CD4-positive, alpha-beta T cell treated with Interleukin-17A for 4 hours (primary cell): ENCODE measurements around the gene MRTFB.

Experiments used
- DNase-seq: peaks from one replicate; pipeline ENCODE4 v3.0.0-alpha.2; 2020; ENCODE audit warnings: mixed read lengths

Gene MRTFB

DNA sequence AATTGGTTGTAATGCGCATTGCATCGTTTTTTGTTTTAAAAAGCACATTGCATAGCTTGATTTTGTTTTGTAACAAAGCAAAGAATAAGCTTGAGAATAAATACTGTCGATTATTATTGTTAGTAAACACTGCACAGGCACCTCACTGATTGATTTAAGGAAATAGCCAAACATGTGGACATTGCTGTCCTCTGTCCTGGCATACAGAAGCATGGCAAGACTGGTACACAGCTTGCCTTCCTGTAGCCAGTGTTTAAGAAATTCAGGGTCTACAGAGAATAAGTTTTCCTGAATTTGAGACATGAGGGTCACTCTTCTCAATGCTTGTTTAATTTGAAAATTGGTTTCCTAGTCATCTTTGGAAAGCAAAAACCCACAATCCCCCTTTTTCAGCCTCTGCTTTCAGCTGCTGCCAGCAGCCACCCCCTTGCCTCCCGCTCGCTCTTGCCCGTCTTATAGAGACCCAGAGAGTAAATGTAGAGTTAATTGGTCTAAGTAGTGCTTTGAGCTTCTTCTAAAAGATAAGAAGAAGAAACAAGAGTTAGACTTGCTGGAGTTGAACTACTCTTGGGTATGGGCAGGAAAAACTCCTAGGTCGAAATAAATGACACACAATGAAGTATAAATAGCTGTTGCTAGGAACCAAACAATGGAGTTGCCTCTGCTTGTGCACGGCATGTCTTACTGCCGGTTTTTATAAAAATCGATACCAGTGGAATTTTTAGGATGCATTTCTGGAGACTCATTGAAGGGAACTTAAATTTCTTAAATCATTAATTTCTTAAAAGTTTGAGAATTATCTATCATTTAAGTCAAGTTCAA is 116.6 kb downstream of the MRTFB start:
- no peak for DNase-seq

GRCh38 chr16:14193316-14193871 is 122.3 kb downstream of the MRTFB start:
- DNase-seq, result peak; percentile 41

GRCh38 chr16:14194721-14195120 is 123.6 kb downstream of the MRTFB start:
- DNase-seq, result no peak

DNA sequence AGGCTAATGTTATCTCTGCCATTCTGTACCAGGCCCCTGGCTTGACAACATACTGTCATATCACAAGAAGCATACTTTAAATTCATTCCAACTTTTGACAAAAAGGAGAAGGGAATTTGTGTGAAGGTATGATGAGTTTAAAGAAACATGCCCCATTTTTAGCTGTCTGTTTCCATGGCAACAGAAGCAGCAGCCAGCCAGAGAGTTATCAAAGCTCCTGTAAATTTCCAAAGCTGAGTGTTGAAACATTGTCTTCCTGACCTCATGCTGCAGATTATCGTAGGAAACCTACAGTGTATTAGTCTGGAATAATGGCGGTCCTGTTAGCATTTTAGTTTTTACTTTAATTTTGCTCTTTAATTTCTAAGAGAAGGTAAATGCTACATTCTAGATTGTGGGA is 124.9 kb downstream of the MRTFB start:
- DNase-seq, result no peak

GRCh38 chr16:14196539-14196938 is 125.4 kb downstream of the MRTFB start:
- DNase-seq, result peak; percentile 22

DNA sequence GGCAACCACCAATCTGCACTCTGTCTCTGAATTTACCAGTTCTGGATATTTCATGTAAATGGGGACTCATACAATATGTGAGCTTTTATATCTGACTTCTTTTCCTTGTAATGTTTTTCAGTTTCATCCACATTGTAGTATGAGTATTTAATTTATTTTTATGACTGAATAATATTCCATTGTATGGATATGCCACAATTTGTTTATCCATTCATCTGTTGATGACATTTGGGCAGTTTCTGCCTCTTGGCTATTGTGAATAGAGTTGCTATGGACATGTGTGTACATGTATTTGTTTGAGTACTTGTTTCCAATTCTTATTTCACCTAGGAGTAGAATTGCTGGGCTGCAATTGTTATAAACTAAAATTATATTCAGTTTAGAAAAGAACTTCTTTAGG is 126.9 kb downstream of the MRTFB start:
- DNase-seq, result no peak

- no peak for DNase-seq
Observed at GRCh38 chr16:14198572-14198971, 127.5 kb downstream of the MRTFB start.

GRCh38 chr16:14199199-14199598 is 128.1 kb downstream of the MRTFB start:
- DNase-seq, result no peak

DNA sequence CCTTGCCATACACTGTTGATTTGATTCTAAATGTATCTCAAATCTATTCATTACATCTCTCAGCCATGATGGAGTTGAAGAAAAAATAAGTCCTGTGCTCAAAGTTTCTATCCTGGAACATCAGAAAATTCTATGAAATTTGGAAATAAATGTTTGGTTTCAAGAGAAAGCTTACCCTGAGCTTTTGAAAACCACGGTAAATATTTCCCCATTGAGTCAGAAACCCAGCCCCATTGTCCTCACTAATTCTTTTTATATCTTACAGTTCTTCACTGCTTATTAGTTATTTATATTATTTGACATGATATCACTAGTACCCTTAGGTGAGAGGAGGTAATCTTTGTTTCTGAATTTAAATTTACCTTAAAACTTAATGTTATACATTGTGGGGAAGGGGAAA is 128.5 kb downstream of the MRTFB start:
- DNase-seq, result no peak

DNA sequence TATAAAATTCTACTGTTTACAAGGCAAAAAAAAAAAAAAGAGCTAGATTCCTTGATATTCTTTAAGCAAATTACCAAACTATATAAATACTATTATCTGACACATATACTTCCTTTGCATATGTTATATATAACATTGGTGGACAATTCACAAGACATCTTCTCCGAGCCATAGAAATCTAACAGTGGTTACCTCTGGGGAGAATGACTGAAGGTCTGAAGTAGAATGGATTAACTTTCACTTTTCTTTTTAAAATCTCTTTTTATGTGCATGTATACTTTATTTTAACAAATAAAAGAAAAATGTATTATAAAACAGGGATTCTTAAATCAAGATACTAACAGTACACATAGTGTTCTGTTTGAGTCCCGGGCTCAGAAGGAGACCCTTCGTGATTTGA is 131.0 kb downstream of the MRTFB start:
- DNase-seq, result no peak

DNA sequence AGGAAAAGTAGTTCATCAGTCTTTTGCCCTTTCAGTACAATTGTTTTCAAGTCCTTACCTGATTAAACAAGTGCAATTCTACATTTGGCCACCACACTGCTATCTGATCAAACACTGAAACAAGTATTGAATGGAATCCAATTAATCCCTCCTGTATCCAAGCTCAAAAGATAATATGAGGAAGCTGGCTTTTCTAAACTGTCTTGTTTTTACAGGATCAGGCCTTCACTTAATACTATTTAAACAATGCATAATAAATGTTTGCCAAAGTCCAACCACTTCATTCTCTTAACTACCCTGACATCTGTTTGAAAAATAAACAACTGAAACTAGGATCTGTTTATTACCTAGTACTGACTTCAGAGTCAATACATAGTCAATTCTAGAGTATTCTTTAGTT is 131.6 kb downstream of the MRTFB start:
- no peak for DNase-seq

GRCh38 chr16:14203166-14203565 is 132.0 kb downstream of the MRTFB start:
- no peak for DNase-seq

DNA sequence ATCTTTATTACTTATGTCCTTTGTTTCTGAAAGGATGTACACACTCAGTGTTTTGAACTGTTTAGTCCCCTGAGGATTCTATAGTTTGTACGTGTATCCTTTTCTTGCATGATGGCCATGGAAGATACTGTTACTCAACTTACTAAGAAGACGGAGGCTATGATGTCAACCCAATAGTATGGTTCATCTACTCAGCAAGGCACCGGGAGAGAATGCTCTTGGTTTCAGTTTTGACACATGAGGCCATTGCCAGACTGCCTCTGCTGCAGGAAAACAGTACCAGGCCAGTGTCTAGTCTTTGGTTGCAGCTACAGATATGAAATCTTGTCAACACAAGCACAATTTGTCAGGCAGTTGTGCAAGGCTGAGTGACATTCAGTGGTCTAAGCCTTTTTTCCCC is 134.5 kb downstream of the MRTFB start:
- no peak for DNase-seq

DNA sequence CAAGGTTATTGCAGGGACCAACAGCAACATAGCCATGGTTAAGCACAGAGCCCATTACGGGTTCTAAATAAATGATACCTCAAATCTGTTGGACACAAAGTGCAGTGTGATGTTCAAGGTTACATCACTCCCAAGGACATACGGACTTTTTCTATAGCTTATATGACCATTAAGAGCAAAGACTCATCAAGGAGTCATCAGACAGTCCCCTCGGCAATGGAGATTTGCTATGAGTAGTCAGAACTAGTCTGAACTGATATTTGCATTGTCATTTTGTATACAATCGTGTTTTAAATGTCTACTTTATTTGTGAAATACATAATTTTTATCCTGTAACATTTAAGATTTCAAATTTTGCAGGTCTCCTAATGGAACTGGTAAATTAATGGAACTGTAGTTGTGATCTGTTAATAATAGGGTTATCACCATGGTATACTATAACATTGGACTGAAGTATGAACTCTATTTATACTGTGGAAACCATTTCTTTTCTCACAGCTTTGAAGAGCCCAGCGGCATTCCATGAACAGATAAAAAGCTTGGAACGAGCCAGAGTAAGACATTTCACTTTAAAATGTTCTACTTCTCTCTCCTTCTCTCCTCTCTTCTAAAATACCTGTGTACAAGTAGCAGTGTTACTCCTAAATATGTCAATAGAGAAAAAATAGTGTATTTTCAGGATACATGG is 140.9 kb downstream of the MRTFB start:
- DNase-seq, result no peak

DNA sequence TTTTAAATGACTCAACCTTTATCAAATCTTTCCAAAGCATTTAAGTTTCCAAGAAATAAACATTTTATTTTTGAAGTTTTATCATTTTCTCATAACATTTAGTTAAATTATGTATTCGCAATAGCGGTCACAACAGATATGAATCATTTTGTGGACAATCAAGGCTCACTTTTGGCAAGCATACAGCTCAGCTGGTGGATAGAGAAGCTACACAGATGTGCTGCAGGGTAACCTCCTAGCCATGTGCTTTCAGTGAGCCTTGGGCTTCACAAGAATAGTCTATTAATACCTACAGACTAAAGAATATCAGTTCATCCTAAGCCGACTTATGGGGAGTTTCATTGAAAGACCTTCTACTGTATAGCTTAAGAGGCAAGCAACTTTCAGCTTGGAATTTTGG is 144.8 kb downstream of the MRTFB start:
- DNase-seq, result no peak

GRCh38 chr16:14219983-14220382 is 148.9 kb downstream of the MRTFB start:
- no peak for DNase-seq

DNA sequence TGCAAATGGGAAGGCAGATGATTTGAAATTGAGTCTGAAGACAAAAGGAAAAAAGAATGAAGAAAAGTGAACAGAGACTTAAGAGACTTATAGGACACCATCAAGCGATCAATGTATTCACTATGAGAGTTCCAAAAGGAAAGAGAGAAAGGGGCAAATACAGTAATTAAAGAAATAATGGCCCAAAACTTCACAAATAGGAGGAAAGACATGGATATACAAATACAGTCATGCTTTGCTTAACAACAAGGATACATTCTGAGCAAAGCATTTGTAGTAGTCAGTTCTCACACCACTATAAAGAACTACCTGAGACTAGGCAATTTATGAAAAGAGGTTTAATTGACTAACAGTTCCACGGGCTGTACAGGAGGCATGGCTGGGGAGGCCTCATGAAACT is 152.5 kb downstream of the MRTFB start:
- DNase-seq, result no peak

GRCh38 chr16:14225457-14225856 is 154.3 kb downstream of the MRTFB start:
- DNase-seq, result no peak

DNA sequence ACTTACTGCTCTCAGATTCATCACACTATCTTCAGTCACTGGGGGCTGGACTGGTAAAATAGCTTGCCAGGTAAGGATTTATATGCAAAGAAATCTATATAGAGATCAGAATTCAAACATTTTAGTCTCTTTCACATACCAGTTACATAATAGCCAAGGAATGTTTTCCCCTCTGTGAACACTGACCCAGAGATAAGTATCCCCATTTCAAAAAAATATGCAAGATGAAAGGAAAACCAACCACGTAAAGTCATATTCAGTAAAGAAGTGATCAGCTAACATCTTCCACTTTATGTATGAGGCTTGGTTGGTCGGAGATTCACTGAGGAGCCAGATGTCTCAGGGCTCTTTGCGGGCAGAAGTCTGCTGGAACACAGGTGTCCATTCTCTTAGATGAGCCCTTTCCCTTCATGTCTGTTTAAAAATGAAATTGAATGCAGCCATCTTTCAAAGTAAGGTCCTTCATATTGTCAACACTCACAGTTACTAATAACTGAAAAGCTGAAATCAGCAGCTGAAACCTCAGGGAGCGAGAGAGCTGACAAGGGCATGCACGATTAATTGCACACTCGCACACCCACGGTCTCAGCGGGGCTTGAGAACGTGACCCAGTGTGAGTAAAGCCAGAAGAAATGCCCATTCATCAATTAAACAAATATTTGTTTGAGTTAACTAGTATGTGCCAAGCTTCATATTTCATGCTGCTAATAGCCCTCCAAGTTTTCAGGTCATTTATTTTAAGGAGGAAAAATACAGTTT is 161.2 kb downstream of the MRTFB start:
- no peak for DNase-seq

- DNase-seq, result no peak
Observed at GRCh38 chr16:14236401-14236800, 165.3 kb downstream of the MRTFB start.

GRCh38 chr16:14238756-14239155 is 167.6 kb downstream of the MRTFB start:
- DNase-seq, result no peak

- no peak for DNase-seq
Observed at GRCh38 chr16:14239791-14240190, 168.7 kb downstream of the MRTFB start.

DNA sequence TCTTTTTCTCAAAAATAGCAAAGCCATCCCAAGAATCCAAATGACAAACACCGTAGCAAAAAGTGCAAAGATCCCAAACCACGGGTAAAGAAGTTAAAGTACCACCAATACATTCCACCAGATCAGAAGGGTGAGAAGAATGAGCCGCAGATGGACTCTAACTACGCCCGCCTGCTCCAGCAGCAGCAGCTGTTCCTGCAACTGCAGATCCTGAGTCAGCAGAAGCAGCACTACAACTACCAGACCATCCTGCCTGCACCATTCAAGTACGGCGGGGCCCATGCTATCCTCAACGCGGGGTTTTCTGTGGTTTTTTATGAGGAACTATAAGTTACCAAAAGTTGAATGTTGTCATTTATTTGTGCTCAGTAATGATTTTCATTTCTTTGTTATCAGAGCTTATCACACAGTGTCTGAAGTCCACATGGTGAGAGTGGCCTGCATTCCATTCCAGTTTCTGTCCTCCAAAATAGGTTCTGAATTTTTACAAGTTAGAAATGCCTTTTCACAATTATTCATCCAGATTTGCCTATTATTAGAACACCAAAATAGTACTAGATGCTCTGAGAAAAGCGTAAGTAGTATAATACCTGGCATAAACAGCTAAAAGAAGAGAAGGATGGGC is 169.2 kb downstream of the MRTFB start:
- no peak for DNase-seq
